Pulmonary artery endothelial cell (primary cell): Measurements from ENCODE around the gene MRPL41. TPM values are rescaled to one million over a fixed set of nuclear protein-coding genes. Genes with fewer than 3 reads are reported as not detected.
"Not testable (repeated sequence)": the region's sequence is repeated elsewhere in the genome, so short reads cannot be mapped to it uniquely, and the experiment has no call there.

Experiments
- DNase-seq: peaks from one replicate; pipeline ENCODE4 v3.0.0-alpha.2; 2011; ENCODE audit warnings: low read depth, low spot score
- total RNA-seq: library from RNA; depleted of rRNA; stranded (reverse); fragments of >200 nt; gene quantifications from 2 replicates; pipeline ENCODE4 v1.2.3, GENCODE V29; 2014

The MRPL41 gene
- total RNA-seq, 1 donor from 2014 or later = 50.6 TPM

GRCh38 chr9:137521405-137521985 lies 30.2 kb upstream of the MRPL41 start:
- no peak for DNase-seq

- no peak for DNase-seq
Observed at GRCh38 chr9:137522746-137523455, 28.8 kb upstream of the MRPL41 start.

- no peak for DNase-seq
Observed at GRCh38 chr9:137524161-137524980, 27.3 kb upstream of the MRPL41 start.

- no peak for DNase-seq
Observed at GRCh38 chr9:137524981-137525317, 26.7 kb upstream of the MRPL41 start.

GRCh38 chr9:137530331-137530730 lies 21.3 kb upstream of the MRPL41 start:
- no peak for DNase-seq

GRCh38 chr9:137531099-137531765 lies 20.4 kb upstream of the MRPL41 start:
- no peak for DNase-seq

- not testable (repeated sequence) for DNase-seq
Observed at GRCh38 chr9:137532891-137533468, 18.7 kb upstream of the MRPL41 start.

GRCh38 chr9:137534256-137535119 lies 17.2 kb upstream of the MRPL41 start:
- no peak for DNase-seq

- no peak for DNase-seq
Observed at GRCh38 chr9:137535120-137535428, 16.6 kb upstream of the MRPL41 start.

GRCh38 chr9:137536594-137537131 lies 15.0 kb upstream of the MRPL41 start:
- not testable (repeated sequence) for DNase-seq

- DNase-seq = no peak
Observed at GRCh38 chr9:137538058-137538457, 13.6 kb upstream of the MRPL41 start.

GRCh38 chr9:137540536-137540935 lies 11.1 kb upstream of the MRPL41 start:
- DNase-seq = no peak

- no peak for DNase-seq
Observed at GRCh38 chr9:137542486-137542885, 9.2 kb upstream of the MRPL41 start.

- no peak for DNase-seq
Observed at GRCh38 chr9:137543237-137543963, 8.3 kb upstream of the MRPL41 start.

- no peak for DNase-seq
Observed at GRCh38 chr9:137544176-137544760, 7.4 kb upstream of the MRPL41 start.

GRCh38 chr9:137545123-137545522 lies 6.6 kb upstream of the MRPL41 start:
- DNase-seq = no peak

GRCh38 chr9:137547687-137548543 lies 3.8 kb upstream of the MRPL41 start:
- DNase-seq = no peak

GRCh38 chr9:137550231-137550621 lies 1.5 kb upstream of the MRPL41 start, which contains the start of gene PNPLA7:
PNPLA7 (minus strand) TSS chr9:137550402; CDS start chr9:137550197, 205 bp downstream.
- no peak for DNase-seq

GRCh38 chr9:137550958-137551263 lies 768 bp upstream of the MRPL41 start:
- DNase-seq = not testable (repeated sequence)
